COLO668 (cell line): Measurements from ENCODE around the gene KCNIP4.
A peak's percentile ranks its signal among the peaks of the same experiment; 100 is the strongest.

ENCODE experiments used
- DNase-seq: peaks from one replicate; lab custom pipeline; 2025; ENCODE audit not compliant: unreplicated experiment; lab: John Stamatoyannopoulos, UW

KCNIP4 gene

DNA sequence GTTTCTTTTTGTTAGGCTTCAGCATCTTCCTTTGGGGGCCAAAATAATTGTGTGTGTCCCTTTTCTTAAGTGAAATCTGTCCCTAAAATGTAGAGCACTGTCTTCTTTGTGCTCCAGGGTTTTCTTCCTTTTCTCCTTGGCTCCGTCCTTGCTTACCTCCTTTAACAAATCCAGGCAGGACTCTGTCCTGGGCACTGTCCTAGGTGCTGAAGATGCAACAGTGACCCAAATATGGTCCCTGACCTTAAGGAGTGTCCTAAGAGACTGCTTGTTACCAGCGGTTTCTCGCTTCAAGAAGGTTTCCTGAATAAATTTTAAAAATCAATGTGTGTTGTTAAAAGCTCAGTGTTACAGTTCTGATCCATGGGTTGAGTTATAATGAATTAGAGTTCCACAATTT is 471.8 kb downstream of the KCNIP4 start:
- no peak for DNase-seq

DNA sequence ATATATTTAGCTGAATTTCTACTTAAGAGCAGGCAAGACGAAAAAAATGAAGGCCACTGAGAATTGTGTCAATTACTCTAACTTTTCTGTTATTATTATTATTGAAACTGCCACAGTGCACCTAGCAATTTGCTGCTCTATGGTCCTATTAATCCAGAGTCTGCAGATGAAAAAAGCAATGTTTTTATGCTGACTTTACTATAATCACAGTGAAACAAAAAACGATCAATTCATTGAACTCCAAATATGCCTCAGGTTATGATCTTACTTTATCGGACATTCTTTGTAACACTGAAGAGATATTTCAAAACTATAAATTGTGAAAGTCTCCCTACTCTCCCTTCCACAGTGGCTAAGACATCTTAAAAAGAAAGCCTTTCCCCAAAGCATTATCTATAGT is 474.4 kb downstream of the KCNIP4 start:
- DNase-seq, result no peak

DNA sequence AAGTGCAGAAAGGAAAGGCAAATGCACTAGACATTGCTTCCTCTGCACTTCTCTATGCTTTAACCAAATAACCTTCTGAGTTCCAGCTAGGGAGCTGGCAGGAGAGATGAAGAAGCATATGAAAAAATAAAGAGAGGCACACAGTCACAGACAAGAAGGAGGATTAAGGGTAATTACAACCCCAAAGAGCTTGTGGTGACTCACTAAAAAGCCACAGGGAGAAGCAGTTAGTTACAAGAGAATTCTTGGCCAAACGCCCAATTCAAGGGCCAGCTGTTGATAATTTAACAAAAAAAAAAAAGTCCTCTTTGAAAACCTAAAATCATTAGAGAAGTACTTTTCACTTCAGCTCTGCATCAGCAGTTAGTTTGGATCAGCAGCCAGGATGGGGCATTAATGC is 478.0 kb downstream of the KCNIP4 start:
- DNase-seq, result peak; percentile 11

DNA sequence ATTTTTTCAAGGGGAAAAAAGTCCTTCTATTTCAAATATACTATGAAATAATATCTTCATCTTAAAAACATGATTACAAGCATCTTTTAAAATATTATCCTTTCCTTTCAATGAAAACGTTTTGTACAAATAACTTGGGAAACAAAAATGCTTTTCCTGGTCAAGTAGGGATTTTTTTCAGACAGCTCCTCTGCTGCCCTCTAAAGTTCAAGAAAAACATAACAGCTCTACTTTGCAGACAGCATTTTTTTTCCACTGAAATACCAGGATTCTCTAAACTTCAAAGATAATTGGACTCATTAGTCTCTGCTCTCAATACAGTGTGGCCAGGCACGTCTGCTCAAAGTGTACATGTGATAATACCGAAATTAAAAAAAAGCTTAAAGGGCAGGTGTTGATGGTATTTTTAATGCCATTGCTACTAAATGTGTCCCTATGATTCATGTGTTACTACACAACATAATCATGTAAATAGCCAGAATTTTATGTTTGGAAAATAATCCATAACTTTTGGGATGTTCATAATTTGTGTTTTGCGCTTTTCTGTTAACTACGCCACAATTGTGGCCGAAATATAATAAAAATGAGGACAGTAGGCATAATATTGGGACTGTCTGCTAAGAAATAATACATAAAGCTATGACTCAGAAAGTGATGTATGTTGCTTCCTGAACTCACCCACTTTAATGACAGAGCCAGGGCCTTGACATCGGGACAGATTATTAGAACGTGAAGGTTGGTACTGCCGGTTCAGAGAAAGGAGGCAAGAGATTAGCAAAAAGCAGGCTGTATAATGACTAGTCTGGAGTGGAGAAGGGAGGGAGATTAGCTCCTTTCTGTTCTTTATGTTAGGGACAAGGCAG is 478.9 kb downstream of the KCNIP4 start:
- DNase-seq, result no peak

DNA sequence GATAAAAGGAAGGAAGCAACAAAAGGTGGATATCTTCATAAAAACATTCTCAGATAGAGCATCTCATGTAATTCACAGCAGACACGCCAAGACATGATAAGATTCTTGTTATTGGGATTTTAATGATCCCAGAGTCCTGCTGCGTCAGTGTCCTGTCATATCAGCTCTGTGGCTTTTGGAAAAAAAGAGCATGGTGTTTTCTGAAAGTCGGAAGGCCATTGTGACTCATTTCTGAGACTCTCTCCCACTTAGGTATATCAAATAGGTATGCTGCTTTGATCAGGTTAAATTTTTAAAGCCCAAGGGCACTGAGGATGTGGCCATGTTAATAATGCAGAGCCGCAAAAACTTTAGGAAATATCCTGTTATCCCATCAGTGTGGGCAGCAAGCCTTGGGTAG is 481.0 kb downstream of the KCNIP4 start:
- DNase-seq, result no peak

DNA sequence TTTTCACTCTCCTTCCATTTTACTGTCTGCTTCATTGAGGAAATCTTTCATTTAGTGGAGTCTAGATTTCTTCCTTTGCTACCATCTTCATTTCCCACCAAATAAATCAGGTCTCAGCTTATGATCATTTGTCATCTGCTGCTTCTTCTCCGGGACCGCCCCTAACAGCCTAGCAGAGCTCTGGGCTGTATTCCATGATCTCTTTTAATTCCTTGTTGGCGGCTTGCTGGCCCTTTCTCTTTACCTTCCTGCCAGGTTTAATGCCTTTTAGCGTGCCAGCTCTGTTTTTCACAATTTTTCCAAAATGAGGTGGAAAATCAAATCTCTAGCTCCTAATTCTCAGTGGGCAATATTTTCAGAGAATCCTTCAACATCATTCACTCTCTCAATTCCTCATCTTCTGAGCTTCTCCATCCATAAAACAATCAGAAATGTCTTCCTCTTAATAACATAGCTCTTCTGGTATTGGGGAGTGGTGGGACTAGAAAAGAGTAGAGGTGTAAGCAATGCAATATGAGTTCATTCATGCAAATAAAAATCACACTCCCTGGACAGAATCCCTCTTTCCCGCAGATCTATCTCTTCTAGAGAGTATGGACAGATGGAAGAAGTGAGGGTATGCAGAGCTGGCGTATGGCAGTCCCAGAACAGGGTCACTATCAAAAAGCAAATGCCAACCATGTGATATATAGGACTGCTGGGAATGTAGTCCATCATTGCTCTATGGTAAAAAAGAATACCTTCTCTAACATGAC is 491.3 kb downstream of the KCNIP4 start:
- DNase-seq, result no peak

DNA sequence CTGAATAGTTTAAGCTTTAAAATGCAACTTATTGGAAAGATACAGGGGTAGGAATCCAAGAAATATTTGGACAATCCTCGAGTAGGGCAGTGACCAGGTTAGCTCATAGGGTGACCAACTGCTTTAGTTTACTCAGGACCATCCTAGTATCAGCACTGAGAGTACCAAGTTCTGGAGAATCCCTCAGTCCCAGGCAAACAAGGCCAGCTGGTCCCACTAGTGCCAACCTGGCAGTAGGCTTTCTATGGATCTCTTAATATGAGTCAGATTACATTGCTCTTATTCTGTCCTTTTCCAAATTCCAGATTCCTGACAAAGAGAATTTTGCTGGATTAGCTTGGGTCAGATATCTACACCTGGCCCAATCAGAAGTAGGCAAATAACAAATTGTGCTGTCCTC is 493.7 kb downstream of the KCNIP4 start:
- no peak for DNase-seq

DNA sequence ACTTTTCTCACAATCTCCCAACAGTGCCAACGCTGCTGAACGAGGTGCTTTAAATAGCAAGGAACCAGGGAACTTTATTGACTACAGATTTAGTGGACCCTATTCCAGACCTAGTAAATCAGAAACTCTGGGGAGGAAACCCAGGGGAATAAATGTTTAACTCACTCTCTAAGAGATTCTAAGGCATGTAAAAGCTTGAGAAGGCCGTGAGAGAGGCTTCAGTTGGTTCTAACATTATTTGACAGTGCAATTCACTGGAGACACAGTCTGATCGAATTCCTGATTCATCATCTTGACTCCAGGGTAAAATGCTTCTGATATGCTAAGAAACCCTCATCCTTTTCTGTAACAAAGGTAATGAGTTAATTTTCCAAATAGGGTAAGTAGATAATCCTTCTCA is 494.4 kb downstream of the KCNIP4 start:
- DNase-seq, result no peak

DNA sequence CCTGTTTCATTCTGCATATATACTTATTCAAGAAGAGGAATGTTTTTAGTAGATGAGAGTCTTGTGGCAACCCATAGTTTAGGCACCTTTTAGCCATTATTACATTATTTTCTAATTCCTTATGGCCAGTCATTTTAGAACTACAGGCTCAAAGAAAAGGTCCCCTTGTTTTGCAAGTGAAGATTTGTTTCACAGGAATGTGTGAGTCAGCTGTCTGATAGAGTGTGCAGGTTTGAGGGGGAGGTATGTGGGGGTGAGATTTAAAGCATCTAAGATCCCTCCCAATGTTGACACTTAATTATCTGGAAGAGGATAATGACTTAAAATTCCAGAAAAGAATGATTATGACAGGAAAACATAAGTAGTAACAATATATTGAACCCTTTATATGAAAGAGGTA is 495.6 kb downstream of the KCNIP4 start:
- no peak for DNase-seq

DNA sequence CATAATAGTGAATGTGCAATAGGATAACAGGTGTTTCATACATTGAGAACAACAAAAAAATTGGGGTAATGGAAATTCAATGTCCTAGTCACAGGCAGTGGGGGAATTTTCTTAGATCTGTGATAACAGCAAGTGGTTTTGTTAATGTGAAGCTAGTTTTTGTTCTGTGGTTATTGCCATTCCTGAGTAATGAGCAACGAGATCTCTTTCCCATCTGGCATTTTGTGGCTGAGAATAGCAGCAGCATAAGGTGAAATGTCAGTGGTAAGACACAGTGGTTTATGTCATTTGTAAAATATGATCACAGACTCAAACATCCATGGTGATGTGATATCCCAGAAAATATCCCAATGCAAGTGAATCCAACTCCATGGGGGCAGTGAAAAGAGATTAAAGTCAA is 497.5 kb downstream of the KCNIP4 start:
- no peak for DNase-seq

DNA sequence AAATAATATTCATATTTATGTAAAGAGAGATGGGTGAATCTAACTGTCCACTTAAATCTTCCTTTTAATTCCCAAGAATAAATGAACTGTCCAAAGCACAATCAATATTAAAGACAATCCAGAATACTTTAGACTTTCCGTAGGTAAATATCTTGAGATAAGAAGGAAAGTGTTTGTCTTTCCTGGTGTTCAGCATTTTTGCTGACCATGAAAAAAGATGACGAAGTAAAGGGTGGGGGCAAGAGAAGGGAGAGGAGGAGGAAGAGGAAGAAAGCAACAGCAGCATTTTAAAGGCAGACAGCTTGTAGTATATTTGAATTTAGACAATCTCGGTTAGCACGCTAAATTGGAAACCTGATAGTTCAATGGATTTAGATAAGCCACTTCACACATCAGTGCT is 498.2 kb downstream of the KCNIP4 start:
- no peak for DNase-seq

DNA sequence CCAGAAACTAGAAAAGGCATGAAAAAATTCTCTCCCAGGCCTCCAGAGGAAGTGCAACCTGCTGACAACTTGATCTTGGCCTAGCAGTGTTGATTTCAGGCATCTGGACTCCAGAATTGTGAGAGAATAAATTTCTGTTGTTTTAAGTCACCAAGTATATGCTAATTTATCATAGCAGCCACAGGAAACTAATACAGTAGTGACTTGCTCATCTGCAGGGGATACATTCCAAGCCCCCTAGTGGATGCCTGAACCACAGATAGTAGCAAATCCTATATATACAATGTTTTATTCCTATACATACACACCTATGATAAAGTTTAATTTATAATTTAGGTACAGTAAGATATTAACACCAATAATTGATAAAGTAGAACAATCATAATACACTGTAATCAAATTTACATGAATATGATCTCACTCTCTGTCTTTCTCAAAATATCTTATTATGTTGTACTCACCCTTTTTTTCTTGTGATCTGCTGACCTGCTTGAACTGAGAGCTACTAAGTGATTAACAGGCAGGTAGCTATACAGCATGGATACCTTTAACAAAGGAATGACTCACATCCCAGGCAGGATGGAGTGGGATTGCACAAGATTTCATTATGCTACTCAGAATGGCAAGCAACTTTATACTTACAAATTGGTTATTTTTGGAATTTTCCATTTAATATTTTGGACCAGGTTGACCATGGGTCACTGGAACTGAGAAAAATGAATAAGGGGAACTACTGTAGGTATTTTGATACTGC is 501.1 kb downstream of the KCNIP4 start:
- DNase-seq, result no peak

DNA sequence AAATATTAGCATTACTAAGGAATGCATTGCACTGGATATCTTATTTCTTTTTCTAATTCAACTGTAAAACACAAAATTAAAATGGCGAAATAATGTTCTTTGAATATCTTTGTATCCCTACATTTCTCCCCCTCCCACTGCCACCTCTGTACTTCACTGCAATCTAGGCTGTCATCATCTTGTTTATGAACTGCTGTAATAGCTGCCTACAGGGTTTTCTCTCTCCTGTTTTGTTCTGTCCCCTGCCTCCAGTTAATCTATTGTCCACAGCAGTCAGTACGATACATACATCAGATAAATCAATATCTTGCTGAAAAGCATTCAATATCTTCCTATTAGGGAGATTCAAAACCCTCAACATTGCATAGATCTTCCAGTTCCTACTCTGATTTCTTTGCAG is 528.4 kb downstream of the KCNIP4 start:
- DNase-seq, result no peak

DNA sequence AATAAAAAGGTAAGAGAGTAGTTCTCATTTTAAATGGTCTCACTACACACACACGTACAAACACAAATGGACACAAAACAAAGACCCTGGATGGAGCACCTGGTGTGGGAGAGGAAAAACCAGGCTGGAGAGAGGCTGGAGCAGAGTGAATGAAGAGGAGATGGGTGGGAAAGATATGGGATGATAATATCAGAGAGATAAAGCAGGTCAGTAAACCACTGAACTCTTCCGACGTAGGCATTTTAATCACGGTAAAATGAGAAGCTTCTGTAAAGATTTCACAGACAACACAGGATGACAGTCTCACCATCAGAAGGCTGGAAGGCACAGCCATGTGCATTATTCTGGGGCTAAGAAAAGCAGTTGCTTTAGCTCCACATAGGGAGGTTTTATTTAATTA is 532.8 kb downstream of the KCNIP4 start:
- DNase-seq, result peak; percentile 12

DNA sequence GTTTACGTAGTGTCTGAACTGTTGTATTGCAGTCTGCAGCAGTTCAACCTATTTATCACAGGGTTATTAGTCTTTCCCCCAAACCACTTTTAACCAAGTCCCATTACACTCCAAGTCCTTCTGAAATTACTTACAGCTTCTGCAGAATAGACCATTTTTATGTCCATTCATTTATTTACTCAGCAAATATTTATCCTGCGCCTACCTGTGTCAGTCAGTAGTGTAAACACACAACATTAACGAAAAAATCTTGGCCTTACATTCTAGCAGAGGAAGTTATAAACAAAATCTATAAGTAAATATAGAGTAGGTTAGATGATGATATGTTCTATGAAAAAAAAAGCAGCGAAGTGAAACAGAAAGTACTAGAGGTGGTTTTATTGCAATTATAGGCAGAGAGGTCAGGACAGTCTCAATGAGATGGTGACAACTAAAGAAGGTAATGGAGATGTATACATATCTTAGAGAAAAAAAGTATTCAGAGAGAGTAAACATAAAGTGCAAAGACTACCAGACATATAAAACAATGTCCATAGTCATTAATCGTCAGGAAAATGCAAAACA is 534.7 kb downstream of the KCNIP4 start:
- DNase-seq, result no peak

DNA sequence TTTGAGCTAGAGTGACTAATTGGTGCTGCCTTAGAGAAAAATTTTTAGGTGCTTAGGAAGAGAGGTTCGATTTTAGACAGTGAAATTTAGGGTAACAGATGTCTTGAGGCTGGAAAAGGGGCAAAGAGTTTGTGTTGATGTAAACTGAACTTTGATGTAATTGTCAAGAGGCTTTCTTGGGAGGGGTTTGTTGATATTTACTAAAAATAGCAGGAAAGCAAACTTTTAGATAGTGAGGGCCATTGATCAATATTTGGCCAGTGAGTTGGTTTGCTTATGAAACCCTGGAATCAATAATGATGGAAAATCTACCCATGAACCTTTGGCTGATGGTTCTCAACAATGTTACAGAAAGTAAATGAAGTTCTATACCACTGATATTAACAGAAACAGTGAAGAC is 537.5 kb downstream of the KCNIP4 start:
- no peak for DNase-seq

DNA sequence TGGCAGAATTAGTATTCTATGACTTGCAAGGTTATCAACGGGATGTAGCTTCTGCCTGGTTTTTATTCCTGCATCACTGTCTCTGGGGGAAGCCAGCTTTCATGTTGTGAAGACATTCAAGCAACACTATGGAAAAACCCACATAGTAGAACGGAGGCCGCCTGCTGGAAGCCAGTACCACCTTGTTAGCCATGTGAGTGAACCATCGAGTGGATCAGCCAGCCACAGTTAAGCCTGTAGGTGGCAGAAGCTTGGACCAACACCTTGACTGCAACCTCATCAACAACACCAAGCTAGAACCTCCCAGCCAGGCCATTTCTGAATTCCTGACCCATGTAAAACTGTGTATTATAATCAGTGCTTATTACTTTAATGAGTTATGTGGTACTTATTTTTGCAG is 538.2 kb downstream of the KCNIP4 start:
- DNase-seq, result no peak

DNA sequence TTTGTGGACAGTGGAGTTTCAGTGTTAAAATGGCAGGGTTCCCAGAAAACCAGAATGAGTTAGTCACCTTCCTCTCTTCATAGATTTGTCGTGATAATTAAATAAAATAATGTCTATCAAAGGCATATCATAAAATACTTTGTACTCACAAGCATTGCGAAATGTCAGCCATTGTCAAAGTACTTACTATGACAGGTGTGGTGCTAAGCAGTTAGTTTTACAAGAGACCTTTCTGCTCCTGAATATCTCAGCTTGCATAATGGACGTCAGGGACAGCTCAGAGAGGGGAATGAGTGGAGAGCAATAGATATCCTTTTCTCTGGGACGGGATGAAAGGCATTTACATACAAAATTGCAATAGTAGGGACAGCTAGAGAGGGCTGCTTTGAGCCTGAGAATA is 560.9 kb downstream of the KCNIP4 start:
- DNase-seq, result no peak

DNA sequence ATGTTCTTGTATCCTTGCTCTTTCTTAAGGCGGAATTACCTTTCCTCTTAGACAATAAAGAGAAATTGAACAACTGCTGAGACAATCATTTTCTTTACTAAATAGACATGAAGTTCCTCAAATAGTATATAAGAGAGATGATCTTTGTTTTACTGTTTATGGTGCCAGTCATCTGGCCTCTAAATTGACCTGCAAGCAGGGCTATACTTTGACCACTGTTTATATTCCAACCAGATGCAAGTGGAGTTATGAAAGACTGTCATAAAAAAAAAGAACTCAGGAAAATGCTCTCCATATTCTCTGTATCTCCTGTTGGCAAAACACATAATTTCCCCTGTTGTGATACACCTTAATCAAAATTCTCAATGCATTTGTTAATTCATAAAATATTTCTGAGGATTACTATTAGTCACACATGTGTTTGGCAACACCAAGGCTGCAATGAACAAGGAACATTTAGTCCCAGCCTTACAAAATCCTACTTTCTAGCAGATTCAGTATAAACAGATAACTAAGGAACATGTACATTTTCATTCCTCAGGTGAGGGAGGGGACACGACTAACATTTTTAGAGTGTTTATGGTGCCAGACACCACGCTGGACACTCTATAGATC is 562.3 kb downstream of the KCNIP4 start:
- no peak for DNase-seq

DNA sequence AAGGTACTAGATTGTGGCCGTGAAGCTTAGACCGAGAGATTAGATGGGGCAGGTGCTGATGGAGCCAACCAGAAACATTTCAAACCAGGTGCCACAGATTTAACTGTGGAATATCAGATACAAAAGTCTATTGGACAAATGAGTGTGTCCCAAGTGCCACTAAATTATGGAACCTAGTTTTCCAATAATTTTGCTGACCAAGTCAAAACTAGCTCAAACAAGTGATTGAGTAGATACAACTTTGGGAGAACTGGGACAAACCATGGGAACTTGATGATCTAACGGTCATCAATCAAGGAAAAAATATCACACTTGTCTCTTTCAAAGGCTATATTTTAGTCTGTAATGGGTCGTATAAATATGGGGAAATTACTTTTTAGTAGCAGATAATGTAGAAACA is 562.9 kb downstream of the KCNIP4 start:
- DNase-seq, result no peak

DNA sequence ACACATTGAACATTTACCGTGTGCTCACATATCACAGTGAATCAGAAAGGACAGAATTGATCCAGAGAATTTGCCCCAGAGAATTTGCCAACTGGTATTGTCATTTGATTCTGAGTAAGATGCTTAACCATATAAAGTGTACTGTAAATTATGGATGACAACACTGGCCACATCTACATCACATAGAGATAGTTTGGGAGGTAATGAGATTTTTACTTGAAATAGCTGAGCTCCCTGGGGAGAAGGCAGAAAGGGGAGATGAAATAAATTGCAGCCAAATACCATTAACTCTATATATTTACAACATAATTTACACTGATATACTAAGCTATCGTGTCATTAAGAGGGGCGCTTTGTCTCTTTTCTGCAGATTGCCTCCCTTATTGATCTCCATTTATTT is 564.0 kb downstream of the KCNIP4 start:
- DNase-seq, result no peak
